ENCODE data around the gene ZNF438.
"Not testable (repeated sequence)": the region's sequence is repeated elsewhere in the genome, so short reads cannot be mapped to it uniquely, and the experiment has no call there.

Gene ZNF438

DNA sequence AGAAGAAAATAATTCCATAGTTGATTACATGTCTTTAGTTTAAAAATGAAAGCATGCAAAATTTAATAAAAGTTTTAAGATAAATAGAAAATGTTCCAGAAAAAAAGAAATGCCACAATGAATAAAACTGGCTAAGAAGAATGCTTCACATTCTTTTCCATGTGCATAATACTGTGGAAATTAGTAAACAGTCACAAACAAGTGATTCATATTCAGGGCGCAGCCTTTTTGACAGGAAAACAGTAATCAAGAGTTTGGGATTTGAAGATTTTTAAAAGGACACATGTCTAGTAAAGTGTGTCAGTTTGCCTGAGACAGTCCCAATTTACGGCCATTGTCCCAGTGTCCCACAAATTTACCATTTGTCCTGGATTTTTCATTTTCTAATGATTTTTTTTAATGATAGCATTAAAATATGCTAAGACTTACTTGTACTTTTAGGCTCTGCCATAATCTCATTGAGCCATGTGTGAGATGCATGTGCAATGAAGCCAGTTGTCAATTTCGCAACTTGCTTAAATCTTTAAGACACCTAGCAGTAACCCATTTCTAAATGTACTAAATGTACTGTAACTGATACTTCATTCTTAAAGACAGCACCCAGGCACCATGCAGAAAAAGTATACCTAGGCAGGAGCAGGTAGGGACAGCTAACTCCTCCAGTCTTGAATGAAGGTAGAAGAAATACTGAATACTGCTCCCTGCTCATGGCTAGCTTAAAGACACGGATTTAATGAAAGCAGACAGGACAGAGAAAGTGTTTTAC is 46.9 kb downstream of the ZNF438 start:
- no peak for DNase-seq (ENCODE audit: low read depth)

DNA sequence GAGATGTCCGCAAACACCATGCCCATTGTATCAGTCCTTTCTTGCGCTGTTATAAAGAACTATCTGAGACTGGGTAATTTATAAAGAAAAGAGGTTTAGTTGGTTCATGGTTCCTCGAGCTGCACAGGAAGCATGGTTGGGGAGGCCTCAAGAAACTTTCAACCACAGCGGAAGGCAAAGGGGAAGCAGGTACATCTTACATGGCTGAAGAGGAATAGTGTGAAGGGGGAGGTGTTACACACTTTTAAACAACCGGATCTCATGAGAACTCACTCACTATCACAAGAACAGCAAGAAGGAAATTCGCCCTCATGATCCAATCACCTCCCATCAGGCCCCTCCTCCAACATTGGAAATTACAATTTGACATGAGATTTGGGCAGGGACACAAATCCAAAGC is 48.5 kb downstream of the ZNF438 start:
- not testable (repeated sequence) for DNase-seq (ENCODE audit: low read depth)

DNA sequence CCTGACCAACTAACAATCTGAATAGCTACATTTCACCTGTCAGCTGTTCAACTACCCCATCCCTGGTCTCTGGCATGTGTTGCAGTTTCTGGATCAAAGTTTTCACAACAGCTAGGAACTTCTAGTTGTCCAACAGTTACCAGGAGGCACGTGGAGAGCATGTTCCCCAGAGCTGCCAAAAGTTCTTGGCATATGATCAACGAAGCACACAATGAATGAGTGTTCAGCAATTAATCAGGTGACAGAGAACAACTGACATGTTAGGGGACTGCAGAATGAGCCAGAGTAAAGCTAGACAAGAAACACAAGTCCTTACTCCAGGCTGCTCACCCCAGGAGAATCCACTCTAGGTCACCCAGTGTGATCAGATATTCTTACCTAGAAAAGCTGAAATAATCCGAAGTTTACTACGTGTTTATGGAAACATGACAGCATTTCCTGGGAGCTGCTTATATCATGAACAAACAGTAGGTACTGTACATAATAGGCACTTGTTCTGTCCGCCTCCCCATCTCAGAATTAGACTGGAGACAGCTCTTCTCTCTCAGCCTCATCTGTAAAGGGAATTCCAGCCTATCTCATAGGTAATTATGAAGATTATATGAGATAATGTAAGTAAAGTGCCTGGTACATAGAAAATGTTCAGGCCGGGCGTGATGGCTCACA is 50.6 kb downstream of the ZNF438 start:
- no peak for DNase-seq (ENCODE audit: low read depth)

DNA sequence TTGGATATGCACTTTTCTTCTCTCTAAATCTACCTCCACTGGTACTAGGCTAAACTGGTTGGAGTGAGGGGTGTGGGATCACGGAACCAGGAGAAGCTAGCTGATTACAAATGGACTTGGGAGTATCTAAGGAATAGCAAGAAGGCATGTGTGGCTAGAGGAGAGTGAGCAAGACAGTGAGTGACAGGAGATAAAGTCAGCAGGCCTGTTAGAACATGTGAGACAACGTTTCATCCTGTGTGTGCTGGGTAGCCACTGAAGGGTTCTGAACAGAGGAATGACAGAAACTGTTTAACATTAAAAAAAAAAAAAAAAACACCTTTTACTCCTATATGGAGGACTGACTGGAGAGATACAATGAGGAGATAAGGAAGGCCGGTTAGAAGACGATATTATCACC is 51.7 kb downstream of the ZNF438 start:
- DNase-seq (ENCODE audit: low read depth): no peak

DNA sequence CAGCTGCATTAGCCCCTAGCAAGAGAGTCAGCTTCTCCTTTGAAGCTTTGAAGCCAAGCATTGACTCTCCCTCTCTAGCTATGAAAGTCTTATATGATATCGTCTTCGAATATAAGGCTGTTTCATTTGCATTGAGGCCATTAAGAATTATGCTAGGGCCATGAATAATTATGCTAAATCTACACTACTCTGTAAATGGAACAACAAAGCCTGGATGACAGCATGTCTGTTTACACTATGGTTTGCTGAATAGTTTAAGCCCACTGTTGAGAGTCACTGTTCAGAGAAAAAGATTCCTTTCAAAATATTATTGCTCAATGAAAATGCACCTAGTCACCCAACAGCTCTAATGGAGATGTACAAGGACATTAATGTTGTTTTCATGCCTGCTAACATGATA is 52.8 kb downstream of the ZNF438 start:
- no peak for DNase-seq (ENCODE audit: low read depth)

DNA sequence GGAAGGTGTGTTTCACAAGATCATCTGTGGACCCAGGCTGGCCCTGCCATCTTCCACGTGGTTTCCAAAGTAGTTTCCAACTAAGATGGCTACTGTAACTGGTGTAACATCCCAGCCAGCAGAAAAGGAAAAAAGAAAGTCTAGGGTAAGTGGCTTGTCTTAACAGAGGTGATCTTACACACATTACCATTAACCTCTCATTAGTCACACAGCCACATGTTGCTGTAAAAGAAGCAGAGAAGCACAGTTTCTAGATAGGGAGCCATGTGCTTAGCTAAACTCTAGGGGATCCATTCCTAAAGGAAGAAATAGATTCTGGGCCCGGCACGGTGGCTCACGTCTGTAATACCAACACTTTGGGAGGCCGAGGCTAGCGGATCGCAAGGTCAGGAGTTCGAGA is 54.3 kb downstream of the ZNF438 start:
- DNase-seq (ENCODE audit: low read depth): no peak

DNA sequence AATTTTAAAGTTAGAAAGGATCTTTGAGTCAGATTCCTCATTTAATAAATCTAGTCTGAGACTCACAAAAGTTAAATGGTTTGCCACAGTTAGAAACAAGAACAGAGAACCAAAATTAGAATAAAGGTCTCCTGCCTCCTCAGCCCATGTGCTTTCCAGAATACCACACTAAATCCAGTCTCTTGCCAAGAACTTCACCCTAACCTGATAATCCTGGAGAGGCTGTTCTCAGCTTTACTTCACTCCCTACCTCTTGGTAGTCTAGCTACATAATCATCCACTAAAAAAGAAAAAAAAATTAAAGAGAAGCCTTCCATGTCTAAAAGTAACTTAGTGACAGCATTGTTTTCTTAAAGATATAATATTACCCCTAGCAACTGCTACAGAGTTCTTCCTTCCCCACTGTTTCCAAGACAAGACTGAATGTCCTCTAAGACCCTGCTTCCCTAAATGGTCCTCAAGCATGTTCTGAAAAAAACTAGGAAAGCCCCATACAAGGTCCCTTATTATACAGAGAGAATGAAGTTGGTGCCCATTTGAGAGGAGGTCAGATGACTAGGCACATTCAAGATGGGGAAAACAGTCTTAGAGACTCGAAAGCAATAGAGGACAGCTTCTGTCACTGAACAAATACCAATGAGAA is 56.8 kb downstream of the ZNF438 start:
- DNase-seq (ENCODE audit: low read depth): no peak

DNA sequence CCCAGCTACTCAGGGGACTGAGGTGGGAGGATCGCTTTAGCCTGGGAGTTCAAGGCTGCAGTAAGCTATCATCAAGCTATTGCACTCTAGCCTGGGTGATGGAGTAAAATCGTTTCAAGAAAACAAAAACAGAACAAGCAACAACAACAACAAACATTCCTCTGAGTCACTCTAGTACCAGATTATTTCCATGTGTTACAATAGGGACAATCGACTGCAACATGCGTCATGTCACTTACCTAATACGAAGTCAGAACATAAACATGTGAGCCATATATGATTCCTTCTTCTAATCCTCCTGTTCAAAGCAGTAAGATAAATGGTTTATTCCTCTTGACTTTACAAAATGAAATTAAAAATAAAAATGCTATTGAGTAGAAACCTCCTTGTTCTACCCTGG is 57.3 kb downstream of the ZNF438 start:
- DNase-seq (ENCODE audit: low read depth): no peak

DNA sequence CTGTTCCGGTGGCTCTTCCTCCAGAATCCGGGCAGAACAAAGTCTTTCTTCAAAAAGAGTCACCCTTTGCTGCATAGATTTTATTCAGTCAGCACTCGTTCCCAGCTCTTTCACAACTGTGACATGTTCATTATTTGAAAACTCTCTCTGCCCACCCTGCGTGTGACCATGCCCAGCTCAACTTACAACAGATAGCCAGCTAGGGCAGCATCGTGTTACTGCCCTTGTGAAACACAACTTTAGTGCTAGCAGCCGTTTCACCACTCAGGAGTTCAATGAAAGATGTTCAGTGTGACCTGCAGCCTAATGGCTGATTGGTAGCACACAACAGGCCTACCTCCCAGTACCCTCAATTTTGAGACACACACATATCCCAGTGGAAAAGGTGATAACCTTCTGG is 57.9 kb downstream of the ZNF438 start:
- no peak for DNase-seq (ENCODE audit: low read depth)

DNA sequence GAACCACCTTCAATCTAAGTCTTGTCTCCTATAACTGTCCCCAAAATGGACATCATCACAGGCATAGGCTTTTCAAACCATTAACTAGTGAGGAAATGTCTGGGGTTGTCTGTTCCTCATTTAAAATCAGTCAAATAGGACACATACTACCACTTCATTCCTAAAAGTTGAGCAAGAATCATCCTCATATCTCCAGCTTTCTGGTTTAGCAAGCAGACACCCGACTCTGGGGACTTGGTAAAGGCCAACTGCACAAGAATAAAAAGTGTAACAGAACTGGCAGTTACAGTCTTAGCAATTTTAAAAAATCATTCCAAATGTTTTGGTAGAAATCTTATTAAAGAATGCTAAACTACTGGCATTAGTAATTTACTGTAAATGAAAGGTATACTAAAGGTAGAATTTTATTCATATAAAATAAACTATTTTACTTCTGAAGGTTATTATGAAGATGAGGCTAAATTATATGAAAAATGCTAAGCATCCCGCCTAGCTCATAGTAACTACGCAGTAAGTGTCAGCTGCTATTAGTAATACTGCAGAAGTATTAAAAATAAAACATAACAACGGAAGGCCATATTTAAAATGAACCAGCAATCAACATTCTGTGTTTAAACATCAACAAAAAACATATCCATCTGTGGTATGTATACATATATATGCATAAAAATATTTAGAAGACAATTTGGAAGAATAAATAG is 60.8 kb downstream of the ZNF438 start:
- DNase-seq (ENCODE audit: low read depth): no peak

DNA sequence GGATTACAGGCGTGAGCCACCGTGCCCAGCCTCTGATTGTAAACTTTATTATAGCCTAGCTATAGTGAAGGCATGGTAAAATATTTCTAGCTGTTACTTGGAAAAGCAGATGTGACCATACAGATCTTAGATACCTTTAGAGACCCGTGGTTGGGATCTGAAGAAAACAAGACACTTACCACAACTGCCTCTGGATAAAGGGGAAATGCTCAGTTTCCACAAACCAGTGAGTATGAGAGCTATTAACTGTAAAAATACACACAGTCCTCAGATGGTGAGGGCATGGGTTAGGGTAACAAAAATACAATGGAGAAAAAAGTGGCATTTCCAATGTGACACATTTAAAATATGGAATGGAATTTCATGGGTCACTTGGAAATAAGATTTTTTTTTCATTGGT is 63.0 kb downstream of the ZNF438 start:
- DNase-seq (ENCODE audit: low read depth): no peak

DNA sequence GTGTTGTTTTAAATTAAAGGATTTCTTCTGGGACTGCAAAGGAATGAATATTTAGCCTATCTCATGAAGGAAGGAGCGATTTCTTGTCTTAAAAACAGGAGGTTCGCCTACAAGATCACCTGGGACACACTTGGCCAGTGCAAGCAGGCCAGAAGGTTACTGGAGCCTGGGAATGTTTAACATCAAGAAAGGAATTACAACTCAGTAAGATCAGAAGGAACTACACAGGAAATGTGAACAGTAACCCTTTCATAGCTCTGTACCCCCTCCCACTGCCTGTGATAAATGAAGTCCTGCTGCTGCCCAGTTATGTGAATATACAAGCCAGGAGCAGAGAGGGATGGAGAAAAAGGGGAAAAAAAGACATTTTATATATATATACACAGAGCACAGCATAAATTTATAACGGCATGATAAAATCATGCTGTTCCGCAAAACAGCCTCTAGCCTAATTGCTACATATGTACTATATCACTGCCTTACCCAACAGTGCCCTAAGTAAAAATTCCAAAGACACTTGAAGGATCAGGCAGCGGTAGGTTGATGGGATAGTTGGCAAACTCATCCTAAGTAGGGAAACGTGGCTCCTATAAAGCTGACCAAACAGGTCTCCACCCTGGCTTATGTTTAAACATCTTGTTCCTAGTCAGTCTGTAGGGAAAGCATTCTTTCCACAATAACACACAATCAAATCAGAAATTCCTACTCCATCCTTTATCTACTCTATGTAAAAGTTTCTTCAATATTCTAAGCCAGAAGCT is 63.8 kb downstream of the ZNF438 start:
- no peak for DNase-seq (ENCODE audit: low read depth)

DNA sequence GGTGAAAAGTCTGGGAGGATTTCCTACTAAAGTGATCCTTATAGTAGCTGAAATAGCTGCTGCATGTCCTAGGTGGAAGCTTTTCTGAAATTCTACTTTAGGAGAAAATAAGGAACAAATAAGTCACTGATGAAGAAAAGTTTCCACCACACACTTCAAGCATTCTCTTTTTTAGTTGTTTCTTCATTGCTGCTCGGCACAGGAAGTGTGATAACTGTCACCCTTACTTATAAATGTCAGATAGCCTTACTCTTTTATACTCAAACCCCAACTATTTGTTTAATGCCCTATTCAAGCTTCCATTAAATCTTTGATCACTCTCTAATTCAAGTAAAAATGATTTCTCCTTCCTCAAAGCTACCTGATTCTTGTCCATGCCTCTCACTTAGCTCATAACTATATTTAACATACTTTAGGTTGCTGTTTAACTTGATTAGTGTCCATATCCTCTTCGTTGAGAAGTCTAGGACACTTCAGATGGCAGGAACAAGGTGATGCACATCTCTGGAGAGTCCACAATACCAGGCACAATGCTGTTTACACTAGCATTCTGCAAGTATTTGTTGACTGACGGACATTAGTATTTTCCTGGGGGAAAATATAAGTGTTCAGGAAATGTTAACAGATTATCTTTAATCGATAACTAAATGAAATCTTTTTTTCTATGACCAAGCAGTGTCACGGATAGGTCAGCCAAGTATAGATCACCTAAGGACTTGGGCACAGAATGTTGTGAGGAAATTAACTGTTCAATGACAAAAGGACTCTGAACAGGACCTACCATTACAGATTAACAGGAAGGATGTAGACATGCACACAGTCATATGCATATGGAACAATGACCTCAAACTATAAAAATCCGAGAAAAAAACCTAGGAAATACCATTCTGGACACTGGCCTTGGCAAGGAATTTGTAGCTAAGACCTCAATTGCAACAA is 67.4 kb downstream of the ZNF438 start:
- DNase-seq (ENCODE audit: low read depth): no peak

DNA sequence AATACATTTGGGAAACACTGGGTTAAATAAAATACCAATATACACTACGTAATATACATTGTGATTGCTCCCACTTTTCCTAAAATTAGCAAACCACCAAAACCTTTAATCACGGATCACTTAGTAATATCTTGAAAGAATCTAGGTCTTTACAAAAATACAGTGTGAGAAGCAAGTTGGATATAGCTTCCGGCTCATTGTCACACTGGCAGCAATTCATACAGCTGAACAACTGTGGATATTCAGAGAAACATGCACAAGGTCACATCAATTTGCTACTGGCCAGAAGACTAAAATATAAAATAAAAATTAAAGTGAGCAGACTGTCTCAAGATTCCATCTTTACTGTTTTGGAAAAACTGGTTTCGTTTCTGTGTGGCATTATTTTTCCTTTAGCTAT is 69.1 kb downstream of the ZNF438 start:
- DNase-seq (ENCODE audit: low read depth): no peak

DNA sequence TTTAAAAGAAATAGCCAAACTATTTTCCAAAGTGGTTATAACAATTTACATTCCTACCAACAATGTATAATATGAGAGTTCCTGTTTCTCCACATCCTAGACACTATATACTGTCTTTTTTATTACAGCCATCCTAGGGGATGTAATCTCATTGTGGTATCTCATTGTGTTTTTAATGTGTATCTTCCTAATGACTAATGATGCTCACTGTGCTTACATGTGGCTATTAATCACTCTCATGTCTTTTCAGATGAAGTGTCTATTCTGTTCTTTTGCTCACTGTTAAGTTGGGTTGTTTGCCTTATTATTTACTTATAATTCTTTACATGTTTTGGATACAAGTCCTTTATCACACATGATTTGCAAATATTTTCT is 71.8 kb downstream of the ZNF438 start:
- no peak for DNase-seq (ENCODE audit: low read depth)

DNA sequence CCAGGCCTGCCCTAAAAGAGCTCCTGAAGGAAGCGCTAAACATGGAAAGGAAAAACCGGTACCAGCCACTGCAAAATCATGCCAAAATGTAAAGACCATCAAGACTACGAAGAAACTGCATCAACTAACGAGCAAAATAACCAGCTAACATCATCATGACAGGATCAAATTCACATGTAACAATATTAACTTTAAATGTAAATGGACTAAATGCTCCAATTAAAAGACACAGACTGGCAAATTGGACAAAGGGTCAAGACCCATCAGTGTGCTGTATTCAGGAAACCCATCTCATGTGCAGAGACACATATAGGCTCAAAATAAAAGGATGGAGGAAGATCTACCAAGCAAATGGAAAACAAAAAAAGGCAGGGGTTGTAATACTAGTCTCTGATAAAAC is 82.4 kb downstream of the ZNF438 start:
- DNase-seq (ENCODE audit: low read depth): not testable (repeated sequence)

DNA sequence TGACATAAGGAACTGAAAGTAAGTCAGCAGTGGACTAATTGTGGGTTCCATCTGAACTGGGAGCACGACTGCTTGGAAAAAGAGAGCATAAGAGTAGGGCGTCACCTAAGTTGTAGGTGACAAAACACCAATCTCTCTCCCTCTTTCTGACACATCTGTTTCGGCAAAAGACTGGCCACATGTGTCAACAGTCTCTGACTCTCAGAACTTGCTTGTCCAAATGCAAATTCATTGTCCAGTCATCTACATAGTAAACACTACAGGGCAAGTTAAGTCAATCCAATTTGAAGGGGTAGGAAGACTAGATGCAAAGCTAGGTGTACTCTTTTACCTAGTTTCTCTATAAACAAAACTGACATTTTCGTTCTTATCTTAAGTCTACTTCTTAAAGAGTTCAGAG is 87.7 kb downstream of the ZNF438 start:
- no peak for DNase-seq (ENCODE audit: low read depth)

DNA sequence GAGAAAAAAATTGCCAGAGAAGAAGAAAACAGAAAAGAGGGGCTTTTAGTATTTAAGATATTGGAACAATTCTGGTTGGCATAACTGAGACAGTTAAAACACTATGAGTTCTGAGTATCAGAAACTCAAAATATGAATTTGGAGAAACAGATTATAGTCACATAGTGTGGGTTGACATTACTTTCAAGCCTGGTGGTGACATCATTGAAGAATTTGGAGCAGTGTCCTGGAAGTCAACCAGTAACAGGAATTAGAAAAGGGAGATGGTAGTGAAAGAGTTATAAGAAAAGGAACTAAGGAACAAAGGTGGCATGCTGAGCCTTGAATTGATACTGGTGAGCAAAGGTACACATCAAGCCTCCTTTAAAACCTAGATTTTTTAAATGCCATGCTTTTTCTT is 88.2 kb downstream of the ZNF438 start:
- DNase-seq (ENCODE audit: low read depth): no peak

DNA sequence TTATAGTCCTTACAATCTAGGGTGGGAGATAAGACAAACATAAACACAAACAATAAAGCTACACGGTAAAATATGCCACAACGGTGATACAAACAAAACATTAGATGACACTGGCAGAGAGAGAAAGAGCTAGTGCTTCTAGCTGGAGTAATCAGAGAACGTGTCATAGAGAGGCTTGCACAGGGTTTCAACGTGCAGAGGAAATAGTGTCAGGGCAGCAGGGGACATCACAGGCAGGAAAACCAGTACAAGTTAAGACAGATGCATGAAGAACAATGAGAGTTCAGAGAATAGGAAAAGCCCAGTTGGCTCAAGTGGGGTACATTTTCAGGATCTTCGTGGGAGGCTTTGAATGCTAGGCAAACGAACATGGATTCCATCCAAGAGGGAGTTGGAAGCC is 91.4 kb downstream of the ZNF438 start:
- no peak for DNase-seq (ENCODE audit: low read depth)

DNA sequence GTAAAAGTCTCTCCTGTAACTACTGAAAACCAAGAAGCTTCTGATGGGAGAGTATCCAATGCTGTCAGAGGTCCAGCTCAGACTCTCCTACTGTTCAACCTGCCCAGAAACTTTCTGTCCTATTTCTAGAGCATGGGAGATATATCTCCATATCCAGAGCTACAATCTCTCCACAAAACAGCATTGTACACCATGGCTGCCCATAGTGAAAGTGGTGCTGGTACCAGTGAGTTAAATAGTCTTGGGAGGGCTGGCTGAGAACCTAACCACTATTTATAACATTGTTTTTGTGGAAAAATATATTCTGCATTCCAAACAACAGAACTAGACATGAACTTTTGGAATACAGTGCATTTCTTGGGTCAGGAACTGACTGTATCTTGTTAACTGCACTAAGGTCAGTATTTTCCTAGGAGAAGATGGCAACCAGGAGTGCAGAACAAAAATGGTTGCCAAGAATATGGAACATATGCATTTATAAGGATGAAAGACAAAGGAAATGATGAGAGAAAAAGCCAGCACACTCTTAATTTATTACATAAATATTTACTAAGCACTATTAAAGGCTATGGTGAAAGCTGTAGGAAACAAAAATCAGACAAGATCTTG is 91.9 kb downstream of the ZNF438 start:
- no peak for DNase-seq (ENCODE audit: low read depth)

DNA sequence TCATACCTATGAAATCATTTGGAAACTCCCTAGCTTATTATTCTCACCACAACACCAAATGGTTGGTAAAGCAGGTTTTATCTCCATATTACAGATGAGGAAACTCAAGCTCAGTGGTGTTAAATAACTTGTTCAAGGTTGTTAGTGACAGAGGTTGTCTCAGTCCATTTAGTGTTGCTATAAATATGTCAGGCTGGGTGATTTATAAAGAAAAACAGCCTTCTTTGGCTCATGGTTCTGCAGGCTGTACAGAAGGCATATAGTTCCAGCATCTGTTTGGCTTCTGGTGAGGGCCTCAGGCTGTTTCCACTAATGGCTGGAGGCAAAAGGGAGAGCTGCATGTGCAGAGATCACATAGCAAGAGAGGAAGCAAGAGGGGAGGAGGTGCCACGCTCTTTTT is 96.6 kb downstream of the ZNF438 start:
- no peak for DNase-seq (ENCODE audit: low read depth)
